Fibroblast of mammary gland (primary cell): ENCODE data around the gene PLEKHG4B.

ENCODE experiments used
- DNase-seq: peaks from one replicate; pipeline ENCODE4 v3.0.0-alpha.2; 2010; ENCODE audit warnings: low read depth
- H3K4me3 ChIP-seq: 2 replicates; pipeline ENCODE4 v1.5.1; 2011; ENCODE audit warnings: low read depth, mild to moderate bottlenecking, low read length, moderate library complexity; ENCODE audit not compliant: control insufficient read depth
- CTCF ChIP-seq: conservative IDR thresholded peaks from 2 replicates; pipeline ENCODE4 v1.5.1; 2011; ENCODE audit warnings: low read depth, low read length, inconsistent platforms; ENCODE audit not compliant: control insufficient read depth, insufficient read depth

The PLEKHG4B gene

DNA sequence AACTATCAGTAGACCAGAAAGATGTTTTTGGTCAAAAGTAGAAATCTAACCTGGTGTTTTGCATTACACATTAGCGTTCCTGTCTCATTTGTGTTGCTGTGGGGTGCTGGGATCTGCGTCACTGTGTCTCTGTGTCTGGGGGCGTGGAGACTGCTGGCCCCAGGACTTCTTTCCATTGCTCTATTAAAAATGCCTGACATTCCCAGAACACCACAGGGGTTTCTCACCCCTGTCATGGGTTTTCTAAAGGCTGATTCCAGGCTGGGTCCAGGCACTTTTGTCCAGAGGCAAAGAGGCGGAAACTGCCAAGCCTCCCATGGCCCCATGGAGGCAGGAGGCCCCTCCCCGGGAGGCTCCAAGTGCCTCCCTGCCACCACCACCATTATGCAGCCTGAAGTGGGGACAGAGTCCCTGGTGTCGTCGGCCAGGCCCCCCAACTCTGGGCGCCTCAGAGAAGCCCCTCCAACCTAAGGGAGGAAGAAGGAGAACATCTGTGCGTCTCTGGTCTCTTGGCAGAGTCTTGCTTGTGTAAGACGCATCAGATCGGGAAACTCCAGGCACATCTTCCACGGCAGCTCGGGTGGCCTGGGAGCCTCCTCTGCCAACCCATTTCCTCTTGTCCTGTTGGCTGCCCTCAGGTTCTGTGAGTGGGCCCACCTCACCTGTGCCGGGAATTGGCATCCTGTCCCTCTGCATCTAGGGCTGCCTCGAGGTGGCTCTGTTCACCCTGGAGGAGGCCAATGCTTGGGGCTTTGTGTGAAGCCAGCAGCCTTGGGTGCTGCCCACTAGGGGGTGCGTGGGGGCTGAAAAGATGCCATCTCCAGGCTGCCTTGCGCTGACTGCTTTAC lies 13.8 kb upstream of the PLEKHG4B start:
- DNase-seq, result peak; percentile 54
- peak; percentile 67 for TF ChIP-seq CTCF

GRCh38 chr5:78805-79149 lies 13.2 kb upstream of the PLEKHG4B start:
- H3K4me3 ChIP-seq, result no peak overlapping the region
- TF ChIP-seq CTCF, result no peak
- no peak for DNase-seq

More for the DNA sequence above, 13.8 kb upstream of the PLEKHG4B start:
- H3K4me3 ChIP-seq, result no peak overlapping the region

- no peak for TF ChIP-seq CTCF
- H3K4me3 ChIP-seq, result no peak overlapping the region
- no peak for DNase-seq
Measured at GRCh38 chr5:79263-79662, 12.7 kb upstream of the PLEKHG4B start.

DNA sequence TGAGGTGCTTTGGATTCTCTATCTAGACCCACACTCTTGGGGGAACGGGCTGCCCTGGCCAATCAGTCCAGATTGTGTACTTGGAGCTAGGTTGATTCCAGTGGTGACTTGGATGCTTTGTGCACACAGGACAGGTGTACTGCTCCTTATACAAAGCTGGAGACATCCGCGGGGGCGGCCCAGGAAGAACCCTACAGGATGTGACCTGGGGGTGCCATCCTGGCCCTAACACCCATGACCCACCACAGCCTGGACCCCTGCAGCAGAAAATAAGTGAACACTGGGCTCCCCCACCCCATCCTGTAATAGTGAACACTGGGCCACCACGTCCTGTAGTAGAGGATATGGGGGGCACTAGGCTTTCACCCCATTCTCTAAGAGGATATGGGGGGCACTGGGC lies 12.1 kb upstream of the PLEKHG4B start:
- DNase-seq, result no peak
- no peak overlapping the region for H3K4me3 ChIP-seq
- no peak for TF ChIP-seq CTCF

DNA sequence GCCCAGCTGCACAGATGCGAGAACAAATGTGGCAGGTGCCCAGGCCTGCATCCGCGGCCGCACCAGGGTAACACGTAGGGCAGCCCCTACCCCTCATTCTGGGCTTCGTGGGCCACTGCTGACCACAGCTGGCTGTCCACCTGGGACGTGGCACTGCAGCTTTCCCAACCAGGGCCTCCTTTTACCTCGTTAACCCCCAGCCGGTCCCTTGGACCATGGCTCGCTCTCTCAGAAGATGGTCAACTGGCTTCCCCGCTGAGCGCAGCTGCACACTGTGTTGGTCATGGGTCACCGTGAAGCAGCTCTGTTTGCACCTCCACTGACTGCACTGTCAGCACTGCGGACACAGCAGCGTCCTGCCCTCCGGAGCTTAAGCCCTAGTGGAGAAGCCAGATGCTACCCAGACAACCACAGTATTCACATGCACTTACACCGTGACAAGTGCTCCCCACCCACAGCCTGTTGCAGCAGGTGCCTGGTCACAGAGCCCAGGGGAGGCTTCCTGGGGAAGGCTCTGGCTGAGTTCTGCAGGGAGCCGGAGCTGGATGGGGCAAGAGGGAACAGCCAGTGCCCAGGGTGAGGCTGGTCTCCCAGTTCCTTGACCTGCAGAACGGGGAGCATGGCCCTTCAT lies 10.5 kb upstream of the PLEKHG4B start:
- DNase-seq, result no peak
- no peak overlapping the region for H3K4me3 ChIP-seq
- no peak for TF ChIP-seq CTCF

DNA sequence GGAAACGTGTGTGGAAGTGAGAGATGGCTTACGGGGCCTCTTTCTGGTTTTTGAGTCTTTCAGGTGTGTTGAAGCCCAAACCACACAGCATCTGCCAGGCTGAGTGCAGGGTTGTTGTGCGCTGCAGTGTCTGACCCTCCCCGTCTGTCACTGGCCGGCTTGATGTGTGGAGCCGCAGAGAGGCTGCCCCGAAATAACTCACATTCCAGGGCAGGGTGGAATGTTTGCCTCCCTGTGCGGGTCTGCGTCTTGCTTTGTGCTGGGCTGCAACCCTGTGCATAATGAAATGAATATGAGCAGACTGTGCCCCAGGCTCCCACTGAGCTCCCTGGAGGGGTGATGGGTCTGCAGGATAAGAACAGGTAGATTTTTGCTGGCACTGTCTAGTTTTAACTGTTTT lies 9.9 kb upstream of the PLEKHG4B start:
- no peak overlapping the region for H3K4me3 ChIP-seq
- DNase-seq, result no peak
- TF ChIP-seq CTCF, result no peak
